Muscle layer of colon (tissue), 2 donors: ENCODE measurements around the gene NPY4R.
"Not testable (repeated sequence)": the region's sequence is repeated elsewhere in the genome, so short reads cannot be mapped to it uniquely, and the experiment has no call there.

Experiments
- H3K27ac ChIP-seq: one replicate; pipeline ENCODE4 v1.7.0; 2013; ENCODE audit warnings: low read depth, mild to moderate bottlenecking, low read length, moderate library complexity
- H3K27me3 ChIP-seq, 2 donors: one replicate each; pipeline ENCODE4 v1.7.0; 2013; ENCODE audit warnings: low read length in 2 of 2, mild to moderate bottlenecking in 2 of 2; ENCODE audit not compliant: insufficient read depth in 2 of 2, control insufficient read depth in 1 of 2
- H3K36me3 ChIP-seq: one replicate; pipeline ENCODE4 v1.7.0; 2013; ENCODE audit warnings: mild to moderate bottlenecking, low read length; ENCODE audit not compliant: insufficient read depth
- H3K4me1 ChIP-seq: one replicate; pipeline ENCODE4 v1.7.0; 2013; ENCODE audit warnings: mild to moderate bottlenecking, low read length; ENCODE audit not compliant: insufficient read depth
- H3K4me3 ChIP-seq, 2 donors: one replicate each; pipeline ENCODE4 v1.7.0; 2013; ENCODE audit warnings: low read length in 2 of 2, low read depth in 1 of 2, mild to moderate bottlenecking in 1 of 2, moderate library complexity in 1 of 2
- H3K9ac ChIP-seq: one replicate; pipeline ENCODE4 v1.7.0; 2013; ENCODE audit warnings: low read length
- H3K9me3 ChIP-seq: one replicate; pipeline ENCODE4 v1.7.0; 2013; ENCODE audit warnings: mild to moderate bottlenecking, low read length
- donor health status: abdominal sarcoma.
- donor health status: Adenocarcinoma of cecum.

Gene NPY4R, protein sequence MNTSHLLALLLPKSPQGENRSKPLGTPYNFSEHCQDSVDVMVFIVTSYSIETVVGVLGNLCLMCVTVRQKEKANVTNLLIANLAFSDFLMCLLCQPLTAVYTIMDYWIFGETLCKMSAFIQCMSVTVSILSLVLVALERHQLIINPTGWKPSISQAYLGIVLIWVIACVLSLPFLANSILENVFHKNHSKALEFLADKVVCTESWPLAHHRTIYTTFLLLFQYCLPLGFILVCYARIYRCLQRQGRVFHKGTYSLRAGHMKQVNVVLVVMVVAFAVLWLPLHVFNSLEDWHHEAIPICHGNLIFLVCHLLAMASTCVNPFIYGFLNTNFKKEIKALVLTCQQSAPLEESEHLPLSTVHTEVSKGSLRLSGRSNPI

DNA sequence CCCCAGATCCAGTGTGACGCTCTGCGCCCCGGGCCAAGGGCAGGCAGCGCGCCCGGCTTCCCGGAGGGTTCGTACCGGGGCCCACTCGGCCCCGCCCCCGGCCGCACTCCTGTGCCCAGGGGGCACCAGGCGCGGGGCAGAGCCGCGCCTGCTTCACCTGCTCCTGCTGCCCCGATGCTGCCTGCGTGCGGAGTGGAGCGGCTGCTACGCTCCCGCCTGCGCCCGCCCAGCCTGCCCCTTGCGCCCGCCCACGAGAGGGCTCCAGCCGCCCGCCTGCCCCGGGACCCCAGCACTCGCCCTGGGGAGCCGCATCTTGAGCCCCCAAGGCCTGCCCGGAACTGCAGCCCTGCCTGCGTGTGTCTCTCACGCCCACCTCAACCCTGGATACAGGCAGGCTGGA lies at the start of gene NPY4R:
TSS of gene NPY4R (minus strand) at position 194 of the 400 bp plus-strand sequence. CDS start 3,323 bp downstream, outside the sequence.
- not testable (repeated sequence) for H3K4me1 ChIP-seq, H3K36me3 ChIP-seq, H3K27me3 ChIP-seq, H3K27ac ChIP-seq, H3K9ac ChIP-seq, H3K9me3 ChIP-seq, H3K4me3 ChIP-seq

DNA sequence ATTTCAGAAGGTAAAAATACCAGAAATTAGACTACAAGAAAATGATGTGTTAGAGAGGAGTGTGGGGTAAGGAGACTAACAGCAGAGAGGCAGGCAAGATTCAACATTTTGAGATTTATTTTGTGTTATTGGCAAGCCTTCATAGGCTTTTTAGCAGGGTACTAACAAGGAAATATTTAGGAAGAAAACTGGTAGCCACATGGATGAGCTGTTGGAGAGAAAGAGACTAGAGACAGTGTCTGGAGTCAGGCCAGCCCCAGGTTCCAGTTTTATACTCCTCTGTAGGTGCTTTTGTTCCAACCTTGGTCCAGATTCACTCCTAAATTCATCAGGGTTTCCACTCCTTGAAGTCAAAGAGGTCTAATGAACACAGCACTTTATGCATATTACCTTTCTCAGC lies 49.6 kb upstream of the NPY4R start:
- H3K36me3 ChIP-seq: no peaks in the 10 kb centered on the region
- H3K4me3 ChIP-seq: no peak overlapping the region
- H3K9me3 ChIP-seq: no peaks in the 10 kb centered on the region
- H3K27ac ChIP-seq: no peak overlapping the region
- H3K4me1 ChIP-seq: peaks cover 7% of the 10 kb centered on the region
- H3K27me3 ChIP-seq: no peaks in the 10 kb centered on the region
- H3K9ac ChIP-seq: no peak overlapping the region

DNA sequence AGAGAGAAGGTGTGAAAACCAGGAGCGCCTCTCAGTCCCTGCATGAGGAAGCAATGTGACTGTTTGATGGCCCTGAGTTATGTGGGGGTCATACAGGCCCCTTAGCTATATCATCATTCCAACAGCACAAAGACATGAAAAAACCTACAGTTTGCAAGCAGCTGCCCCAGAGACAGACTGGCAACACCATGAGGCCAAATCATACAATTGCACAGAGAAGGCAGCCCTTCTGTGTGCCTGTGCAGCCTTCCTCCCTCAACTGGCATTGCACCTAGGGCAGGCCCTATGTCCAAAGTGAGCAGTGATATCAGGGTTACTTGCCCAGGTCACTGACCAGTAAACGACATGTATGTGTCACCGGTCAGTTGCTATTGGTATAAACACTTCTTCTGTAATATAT lies 49.1 kb upstream of the NPY4R start:
- Histone ChIP-seq H3K9me3 (no peaks in the 10 kb centered on the region), H3K27me3 (no peaks in the 10 kb centered on the region), H3K4me3 (no peak overlapping the region), H3K27ac (no peak overlapping the region), H3K36me3 (no peaks in the 10 kb centered on the region), H3K9ac (no peak overlapping the region), H3K4me1 (peaks cover 7% of the 10 kb centered on the region)

DNA sequence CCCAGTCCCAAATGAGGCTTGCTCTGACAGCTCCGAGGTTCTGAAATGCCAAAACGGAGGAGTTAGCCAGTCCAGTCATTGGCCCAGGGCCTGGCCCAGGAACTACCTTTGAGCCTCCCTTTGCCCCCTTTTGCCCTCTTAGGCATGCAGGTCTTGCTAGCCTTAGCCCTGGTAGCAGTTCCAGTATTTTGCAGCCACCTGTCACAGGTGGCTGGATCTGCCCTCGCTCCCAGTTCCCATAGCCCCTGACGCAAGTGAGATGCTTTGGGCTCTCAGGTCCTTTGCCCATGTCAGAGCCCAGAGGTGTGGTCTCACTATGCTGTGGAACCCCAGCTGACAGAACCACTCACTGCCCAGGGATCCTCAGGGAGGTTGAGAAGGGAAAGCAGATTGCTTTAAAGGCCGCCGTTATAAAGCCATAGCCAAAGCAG lies 48.7 kb upstream of the NPY4R start:
- Histone ChIP-seq H3K4me1 (peaks cover 7% of the 10 kb centered on the region), H3K27me3 (no peaks in the 10 kb centered on the region), H3K36me3 (no peaks in the 10 kb centered on the region), H3K9me3 (no peaks in the 10 kb centered on the region), H3K9ac (no peak overlapping the region), H3K4me3 (no peak overlapping the region), H3K27ac (no peak overlapping the region)

DNA sequence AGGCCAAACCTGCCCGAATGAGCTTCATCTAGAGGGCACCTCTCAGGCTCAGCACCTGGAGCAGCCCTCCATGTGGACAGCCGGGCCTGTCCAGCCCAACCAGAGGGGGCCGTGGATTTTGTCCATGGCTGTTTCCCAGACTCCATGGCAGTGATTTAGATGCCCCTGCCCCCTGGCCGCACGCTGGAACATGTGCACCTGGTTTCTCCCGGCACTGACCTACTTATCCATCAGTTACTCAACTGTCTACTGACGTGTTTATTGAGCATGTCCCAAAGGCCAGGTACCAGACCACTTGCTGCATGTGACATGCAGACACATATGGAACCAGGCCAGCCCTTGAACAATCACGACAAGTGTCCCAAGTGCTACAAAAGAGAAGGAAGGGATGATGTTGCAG lies 47.6 kb upstream of the NPY4R start:
- not testable (repeated sequence) for H3K36me3 ChIP-seq, H3K9ac ChIP-seq, H3K27ac ChIP-seq, H3K27me3 ChIP-seq, H3K4me1 ChIP-seq, H3K4me3 ChIP-seq, H3K9me3 ChIP-seq

DNA sequence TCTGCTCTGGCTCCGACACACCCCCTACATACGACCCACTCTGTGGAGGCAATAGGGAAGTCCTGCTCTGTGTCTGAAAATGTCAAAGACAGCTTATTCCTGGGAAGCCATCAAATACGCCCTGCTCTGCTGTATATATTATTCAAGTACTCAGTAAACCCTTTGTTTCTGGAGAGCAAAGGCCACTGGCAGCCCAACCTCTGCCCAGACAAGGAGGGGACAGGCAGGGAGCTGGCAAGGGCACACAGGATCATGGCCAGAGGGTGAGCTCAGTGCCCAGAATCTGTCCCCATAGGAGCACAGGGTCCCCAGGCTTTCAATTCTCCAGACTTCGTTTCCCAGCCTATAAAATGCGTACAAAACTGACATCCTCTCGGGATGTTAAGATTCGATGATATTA lies 47.0 kb upstream of the NPY4R start:
- H3K4me3 ChIP-seq, H3K36me3 ChIP-seq, H3K27me3 ChIP-seq, H3K9me3 ChIP-seq, H3K27ac ChIP-seq, H3K9ac ChIP-seq, H3K4me1 ChIP-seq: not testable (repeated sequence)

DNA sequence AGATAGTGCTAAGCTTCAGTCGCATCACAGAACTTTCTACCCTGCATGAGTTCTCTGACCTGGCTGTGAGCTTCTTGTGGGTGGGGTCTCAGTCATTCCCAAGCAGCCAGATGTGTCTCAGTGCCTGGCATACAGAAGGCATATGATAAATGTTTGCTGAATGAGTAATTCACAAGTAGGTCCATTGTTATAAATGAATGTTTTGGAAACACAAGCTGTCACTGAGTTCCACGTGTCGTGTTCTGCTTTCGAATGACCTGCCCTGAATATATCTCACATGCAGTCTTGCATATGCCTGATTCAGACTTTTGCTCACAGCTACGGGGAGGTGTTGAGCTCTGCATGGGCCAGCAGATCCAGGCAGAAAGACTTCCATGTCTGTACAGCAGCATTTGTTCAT lies 46.2 kb upstream of the NPY4R start:
- H3K4me3 ChIP-seq, H3K9me3 ChIP-seq: not testable (repeated sequence)

DNA sequence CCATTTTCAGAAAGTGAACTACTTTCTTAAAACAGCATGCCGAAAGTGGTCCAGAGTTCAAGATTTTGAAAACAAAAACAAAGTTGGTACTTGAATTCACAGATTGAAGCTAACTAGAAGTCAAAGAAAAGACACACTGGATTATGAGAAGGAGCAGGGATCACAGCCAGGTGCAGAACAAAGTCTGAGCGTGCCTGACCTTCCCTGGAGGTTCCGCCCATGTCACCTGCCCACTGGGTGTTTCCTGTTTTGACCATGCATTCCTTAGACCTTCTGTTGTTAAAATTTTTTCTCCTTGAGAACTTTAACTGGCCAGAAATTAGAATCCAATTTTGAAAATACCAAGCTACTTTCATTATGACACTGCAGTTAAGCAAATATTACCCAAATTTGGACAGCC lies 34.2 kb upstream of the NPY4R start:
- not testable (repeated sequence) for H3K36me3 ChIP-seq, H3K4me3 ChIP-seq, H3K27ac ChIP-seq, H3K9ac ChIP-seq, H3K27me3 ChIP-seq, H3K9me3 ChIP-seq, H3K4me1 ChIP-seq

More for the DNA sequence above, 46.2 kb upstream of the NPY4R start:
- not testable (repeated sequence) for H3K27ac ChIP-seq, H3K36me3 ChIP-seq, H3K4me1 ChIP-seq, H3K27me3 ChIP-seq, H3K9ac ChIP-seq

DNA sequence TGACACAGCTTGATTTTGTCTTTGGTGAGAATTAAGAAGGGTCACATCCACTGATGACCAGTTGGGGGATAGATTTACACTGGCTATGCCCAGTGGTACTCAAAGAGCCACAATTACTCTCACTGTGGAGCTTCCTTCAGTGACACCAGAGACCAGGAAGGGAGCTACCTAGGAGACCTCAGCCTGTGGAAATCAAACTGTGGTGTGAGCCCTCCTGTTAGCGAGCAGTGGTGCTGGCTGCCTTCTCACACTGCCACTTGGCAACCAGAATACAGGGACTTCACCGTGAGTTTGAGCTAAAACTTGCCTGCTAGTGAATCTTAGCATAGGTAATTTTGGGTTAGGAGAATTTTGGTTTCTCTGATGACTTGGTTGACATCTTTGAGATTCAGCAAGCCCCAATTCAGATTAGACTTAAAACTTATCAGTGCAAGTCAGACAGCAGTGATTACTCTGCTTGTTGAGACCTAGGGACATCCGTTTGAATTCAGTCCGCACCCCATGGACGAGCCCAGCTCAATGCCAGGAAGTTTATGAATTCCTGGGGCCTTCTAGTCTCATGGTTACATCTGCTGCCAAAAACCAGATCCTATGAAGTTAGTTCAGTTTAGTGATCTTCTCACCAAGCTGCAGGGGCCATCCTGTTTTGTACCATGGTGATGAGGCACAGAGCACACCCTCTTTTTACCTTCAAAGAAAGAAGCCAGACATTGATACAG lies 33.4 kb upstream of the NPY4R start:
- H3K9ac ChIP-seq, H3K27me3 ChIP-seq, H3K4me1 ChIP-seq, H3K27ac ChIP-seq, H3K4me3 ChIP-seq, H3K9me3 ChIP-seq, H3K36me3 ChIP-seq: not testable (repeated sequence)

DNA sequence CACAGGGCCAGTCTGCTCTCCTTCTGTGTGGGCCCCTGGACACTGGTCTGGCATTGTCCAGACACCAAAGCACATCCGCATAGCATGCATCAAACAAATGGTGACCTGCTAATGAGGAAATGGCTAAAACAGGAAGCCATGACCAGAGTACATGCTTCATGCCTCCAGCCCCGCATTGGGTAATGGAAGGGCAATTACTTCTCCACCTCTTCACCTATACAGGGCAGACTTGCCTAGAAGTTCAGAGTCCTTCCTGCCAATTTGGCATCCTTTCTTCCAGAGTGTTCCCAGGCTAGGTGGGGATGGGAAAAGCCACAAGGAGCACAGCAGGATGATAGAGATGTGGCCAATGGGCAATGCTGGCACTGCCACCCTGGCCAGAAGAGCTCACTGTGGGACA lies 32.1 kb upstream of the NPY4R start:
- H3K27me3 ChIP-seq, H3K27ac ChIP-seq, H3K9me3 ChIP-seq, H3K4me1 ChIP-seq, H3K36me3 ChIP-seq, H3K4me3 ChIP-seq, H3K9ac ChIP-seq: not testable (repeated sequence)

DNA sequence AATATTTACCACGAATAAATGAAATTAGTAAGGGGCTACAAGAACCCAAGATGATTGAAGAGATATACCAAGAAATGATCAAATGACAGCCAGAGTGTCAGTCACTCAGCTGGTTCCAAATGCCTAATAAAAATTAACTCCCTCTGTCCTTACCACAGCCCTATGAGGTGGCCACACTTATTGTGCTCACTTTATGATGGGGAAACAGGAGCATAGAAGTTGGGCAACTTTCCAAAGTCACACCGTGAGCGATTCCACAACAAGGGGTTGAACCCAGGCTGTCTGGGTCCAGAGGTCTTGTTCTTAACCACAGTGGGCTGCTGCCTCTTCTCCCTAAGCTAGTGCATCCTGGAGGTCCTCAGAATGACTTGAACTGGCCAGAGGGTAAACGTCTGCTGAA lies 31.6 kb upstream of the NPY4R start:
- H3K27me3 ChIP-seq, H3K9ac ChIP-seq, H3K27ac ChIP-seq, H3K9me3 ChIP-seq, H3K4me3 ChIP-seq, H3K4me1 ChIP-seq, H3K36me3 ChIP-seq: not testable (repeated sequence)
